Heart left ventricle (tissue), 13 donors: ENCODE data around the gene KATNA1.

Source experiments
- POLR2A ChIP-seq, 2 donors: fragments of 450-650 bp; IDR thresholded peaks; one replicate each; pipeline ENCODE4 v1.6.1; 2017; ENCODE audit warnings: antibody characterized with exemption in 2 of 2, mild to moderate bottlenecking in 2 of 2, moderate library complexity in 2 of 2
- TF ChIP-seq, protein P1 (sequence below), 12 donors: fragments of 200-600 bp; sonication (generic) in 4 of 12; IDR thresholded peaks; one replicate each; pipeline versions ENCODE4 v1.5.0 to v1.8.0; 2018 to 2022; ENCODE audit warnings: antibody characterized with exemption in 12 of 12, mild to moderate bottlenecking in 5 of 12
- donor health status: ischemic (EF 13 %, LVEDD 7.1; RV severe dilation, severe dysfunction).
- donor health status: DM: no; HTN: yes; CAD: no.
- donor health status: DM: no; HTN: no; CAD: no.
- donor health status: ischemic (EF 25% LVEDD 6.9; RV normal size, moderate dysfunction).
- donor health status: ischemic (EF 25% LVEDD 5.7; RV mildly dilated, moderate dysfunction).
- donor health status: ischemic (EF 35%, LVEDD 5.7; RV mildly dilated, moderate dysfunction).
- donor health status: nonischemic (EF 11% LVEDD 7.7; RV severe dilation, severe dysfunction).
- donor health status: DM: yes; HTN: yes; CAD: no.
- donor health status: PGD.
- donor health status: ischemic (EF 29% LVEDD 5.4; RV normal size, mild dysfunction).
- donor health status: nonischemic (EF 23%, LVEDD 6.1; RV moderate dilation, normal function).

- TF ChIP-seq, protein P1, sequence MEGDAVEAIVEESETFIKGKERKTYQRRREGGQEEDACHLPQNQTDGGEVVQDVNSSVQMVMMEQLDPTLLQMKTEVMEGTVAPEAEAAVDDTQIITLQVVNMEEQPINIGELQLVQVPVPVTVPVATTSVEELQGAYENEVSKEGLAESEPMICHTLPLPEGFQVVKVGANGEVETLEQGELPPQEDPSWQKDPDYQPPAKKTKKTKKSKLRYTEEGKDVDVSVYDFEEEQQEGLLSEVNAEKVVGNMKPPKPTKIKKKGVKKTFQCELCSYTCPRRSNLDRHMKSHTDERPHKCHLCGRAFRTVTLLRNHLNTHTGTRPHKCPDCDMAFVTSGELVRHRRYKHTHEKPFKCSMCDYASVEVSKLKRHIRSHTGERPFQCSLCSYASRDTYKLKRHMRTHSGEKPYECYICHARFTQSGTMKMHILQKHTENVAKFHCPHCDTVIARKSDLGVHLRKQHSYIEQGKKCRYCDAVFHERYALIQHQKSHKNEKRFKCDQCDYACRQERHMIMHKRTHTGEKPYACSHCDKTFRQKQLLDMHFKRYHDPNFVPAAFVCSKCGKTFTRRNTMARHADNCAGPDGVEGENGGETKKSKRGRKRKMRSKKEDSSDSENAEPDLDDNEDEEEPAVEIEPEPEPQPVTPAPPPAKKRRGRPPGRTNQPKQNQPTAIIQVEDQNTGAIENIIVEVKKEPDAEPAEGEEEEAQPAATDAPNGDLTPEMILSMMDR (IDR thresholded peaks at IDR 0.05): peak in 7 of 12 donors; percentile 7 to 44 (median 26)
- no peak for TF ChIP-seq POLR2A (IDR thresholded peaks at IDR 0.05)
Measured at GRCh38 chr6:149560736-149561135, 87.8 kb downstream of the KATNA1 start.
